Body of pancreas (tissue), 4 donors: Measurements from ENCODE around the gene IDH2.

Experiments used
- CTCF ChIP-seq, 7 experiments: fragments of 450-650 bp in 4 of 7; fragments of 200-600 bp in 3 of 7; sonication (generic) in 3 of 7; IDR thresholded peaks; one replicate each; pipeline ENCODE4 v1.5.1; 2016 to 2019; ENCODE audit warnings: antibody characterized with exemption in 7 of 7
- POLR2A ChIP-seq, 3 donors: fragments of 450-650 bp; IDR thresholded peaks; one replicate each; pipeline ENCODE4 v1.6.1; 2016; ENCODE audit warnings: antibody characterized with exemption in 3 of 3, mild to moderate bottlenecking in 2 of 3

- no peak for TF ChIP-seq POLR2A (IDR thresholded peaks at IDR 0.05)
- peak in 3 of 7 experiments; percentile 21 to 32 (median 30) for TF ChIP-seq CTCF (IDR thresholded peaks at IDR 0.05)
Observed at GRCh38 chr15:90072978-90073640, 29.2 kb downstream of the IDH2 start.
